ENCODE data around the gene NRAS.
"Not testable (repeated sequence)": the region's sequence is repeated elsewhere in the genome, so short reads cannot be mapped to it uniquely, and the experiment has no call there.

The NRAS gene

GRCh38 chr1:114716304-114717170 lies at the start of gene NRAS:
Gene NRAS (minus strand): TSS chr1:114716771. CDS start chr1:114716160, 611 bp downstream.
- Histone ChIP-seq H3K4me3 (ENCODE audit: low read length) (peak within 1 kb of the TSS; percentile 89), H3K36me3 (ENCODE audit: control insufficient read depth, low read depth, low read length) (peaks cover 64% of the 10 kb centered on the region), H3K27me3 (ENCODE audit: control insufficient read depth, insufficient read depth, low read length) (no peaks in the 10 kb centered on the region), H3K27ac (ENCODE audit: low read length) (peak within 1 kb of the TSS; percentile 81), H3K4me1 (ENCODE audit: control insufficient read depth, low read depth, low read length) (peaks cover 3% of the 10 kb centered on the region), H3K9me3 (ENCODE audit: control insufficient read depth, low read depth, low read length) (no peaks in the 10 kb centered on the region), H3K9ac (ENCODE audit: low read length) (peak within 1 kb of the TSS; percentile 91)

- Histone ChIP-seq H3K4me1 (ENCODE audit: control insufficient read depth, low read depth, low read length) (no peaks in the 10 kb centered on the region), H3K9me3 (ENCODE audit: control insufficient read depth, low read depth, low read length) (no peaks in the 10 kb centered on the region), H3K27ac (ENCODE audit: low read length) (no peak overlapping the region), H3K4me3 (ENCODE audit: low read length) (no peak overlapping the region), H3K9ac (ENCODE audit: low read length) (no peak overlapping the region), H3K36me3 (ENCODE audit: control insufficient read depth, low read depth, low read length) (no peaks in the 10 kb centered on the region), H3K27me3 (ENCODE audit: control insufficient read depth, insufficient read depth, low read length) (no peaks in the 10 kb centered on the region)
These were observed 48.1 kb upstream of the NRAS start for GRCh38 chr1:114764689-114765088.

DNA sequence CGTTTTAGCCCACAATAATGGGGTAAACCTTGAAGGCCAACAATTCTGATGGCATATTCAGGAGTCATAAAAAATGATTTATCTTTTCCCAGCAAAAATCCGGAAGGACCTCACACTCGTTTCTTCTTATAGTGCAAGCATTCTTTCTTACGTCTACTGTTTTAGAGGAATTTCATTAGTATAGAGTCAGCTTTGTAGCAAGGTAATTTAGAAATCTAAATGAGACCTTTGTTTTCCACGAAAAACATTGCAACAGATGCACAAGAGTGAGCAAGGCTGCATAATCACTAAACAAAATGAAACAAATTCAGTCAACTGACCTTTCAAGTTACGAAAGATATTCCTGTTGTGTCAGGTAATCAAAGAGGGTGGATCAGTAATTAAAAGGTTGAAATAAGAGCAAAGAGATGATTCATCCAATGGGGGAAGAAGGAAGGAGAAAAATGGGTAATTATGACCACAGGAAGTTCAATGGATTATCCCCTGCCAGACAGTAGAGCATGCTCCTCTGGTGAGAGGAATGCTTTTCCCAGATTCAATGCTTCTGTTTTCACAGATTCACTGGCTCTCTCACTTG lies 41.8 kb upstream of the NRAS start:
- Histone ChIP-seq H3K4me1 (ENCODE audit: control insufficient read depth, low read depth, low read length) (peaks cover 28% of the 10 kb centered on the region), H3K4me3 (ENCODE audit: low read length) (peak overlapping the region; percentile 100), H3K27ac (ENCODE audit: low read length) (peak overlapping the region; percentile 44), H3K9me3 (ENCODE audit: control insufficient read depth, low read depth, low read length) (no peaks in the 10 kb centered on the region), H3K36me3 (ENCODE audit: control insufficient read depth, low read depth, low read length) (peaks cover 19% of the 10 kb centered on the region), H3K27me3 (ENCODE audit: control insufficient read depth, insufficient read depth, low read length) (no peaks in the 10 kb centered on the region), H3K9ac (ENCODE audit: low read length) (peak overlapping the region; percentile 100)

DNA sequence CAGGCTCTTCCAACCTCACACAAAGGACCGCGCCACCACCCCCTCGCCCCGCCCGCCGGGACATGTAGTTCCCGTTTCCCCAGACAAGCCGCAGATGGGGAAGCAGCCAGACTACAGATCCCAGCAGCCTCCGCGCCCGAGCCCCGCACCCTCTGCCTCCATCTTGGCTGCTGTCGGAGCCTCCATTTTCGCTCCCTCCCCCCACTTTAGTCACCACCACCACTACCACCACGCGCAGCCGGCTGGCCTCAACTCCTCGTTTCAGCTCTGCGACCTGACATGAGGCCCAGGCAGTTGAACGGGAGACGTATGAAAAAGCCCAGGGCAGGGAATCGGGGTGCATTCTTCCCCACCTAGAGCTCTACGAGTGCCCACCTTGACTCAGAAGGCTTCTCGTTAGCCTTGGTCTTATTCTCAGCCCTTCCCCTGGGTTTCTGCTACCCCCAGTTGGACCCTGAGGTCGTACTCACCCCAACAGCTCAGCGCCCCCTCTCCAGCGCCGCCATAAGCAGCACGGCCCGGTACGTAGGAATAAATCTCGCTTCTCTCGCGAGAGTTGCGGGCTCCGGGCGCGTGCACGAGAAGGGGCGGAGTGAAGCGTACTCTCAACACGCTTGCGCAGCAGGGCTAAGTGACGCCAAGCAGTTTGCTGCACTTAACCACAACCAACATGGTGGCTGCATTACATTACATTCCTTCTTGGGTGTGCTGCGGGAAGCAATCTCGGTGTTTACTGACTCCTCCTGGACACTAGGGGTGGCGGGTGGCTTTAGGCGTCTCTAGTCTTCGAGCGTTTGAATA lies 41.1 kb upstream of the NRAS start, which contains the start of gene CSDE1:
Gene CSDE1, minus strand, starts transcription at position 530 of the 801 bp plus-strand sequence. CDS start 18,094 bp downstream, outside the sequence.
- H3K27me3 ChIP-seq (ENCODE audit: control insufficient read depth, insufficient read depth, low read length): no peaks in the 10 kb centered on the region
- peaks cover 19% of the 10 kb centered on the region for H3K36me3 ChIP-seq (ENCODE audit: control insufficient read depth, low read depth, low read length)
- H3K27ac ChIP-seq (ENCODE audit: low read length): peak within 1 kb of the TSS; percentile 100
- no peaks in the 10 kb centered on the region for H3K9me3 ChIP-seq (ENCODE audit: control insufficient read depth, low read depth, low read length)
- H3K4me1 ChIP-seq (ENCODE audit: control insufficient read depth, low read depth, low read length): peaks cover 31% of the 10 kb centered on the region
- peak within 1 kb of the TSS; percentile 100 for H3K4me3 ChIP-seq (ENCODE audit: low read length)
- H3K9ac ChIP-seq (ENCODE audit: low read length): peak within 1 kb of the TSS; percentile 100

DNA sequence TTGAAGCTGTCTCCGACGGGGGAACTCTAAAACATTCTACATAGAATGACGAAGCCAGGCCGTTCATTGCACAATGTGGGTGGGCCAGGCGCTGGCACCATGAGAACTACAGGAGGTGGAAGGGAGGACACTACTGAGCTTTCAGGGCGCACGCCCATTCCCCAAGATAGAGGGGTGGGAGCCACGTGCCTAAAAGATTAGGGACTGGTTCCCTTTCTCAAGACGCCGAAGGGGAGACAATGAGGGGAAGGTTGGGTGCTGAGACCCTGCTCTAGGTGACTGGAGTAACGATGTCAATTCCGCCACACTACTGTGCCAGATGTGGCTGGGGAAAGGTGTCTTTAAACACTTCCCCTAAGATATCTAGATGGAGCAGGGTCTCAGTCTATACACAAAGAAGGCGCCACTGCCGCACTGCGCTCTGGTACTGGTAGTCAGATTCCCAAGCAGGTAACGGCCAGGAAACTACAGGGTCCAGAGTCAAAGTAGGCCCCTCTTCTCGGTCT lies 40.4 kb upstream of the NRAS start:
- H3K27me3 ChIP-seq (ENCODE audit: control insufficient read depth, insufficient read depth, low read length): no peaks in the 10 kb centered on the region
- H3K36me3 ChIP-seq (ENCODE audit: control insufficient read depth, low read depth, low read length): peaks cover 19% of the 10 kb centered on the region
- peak overlapping the region; percentile 100 for H3K27ac ChIP-seq (ENCODE audit: low read length)
- peak overlapping the region; percentile 100 for H3K9ac ChIP-seq (ENCODE audit: low read length)
- H3K4me3 ChIP-seq (ENCODE audit: low read length): peak overlapping the region; percentile 100
- H3K4me1 ChIP-seq (ENCODE audit: control insufficient read depth, low read depth, low read length): peaks cover 31% of the 10 kb centered on the region
- no peaks in the 10 kb centered on the region for H3K9me3 ChIP-seq (ENCODE audit: control insufficient read depth, low read depth, low read length)

- peak overlapping the region; percentile 100 for H3K27ac ChIP-seq (ENCODE audit: low read length)
- H3K9me3 ChIP-seq (ENCODE audit: control insufficient read depth, low read depth, low read length): no peaks in the 10 kb centered on the region
- no peaks in the 10 kb centered on the region for H3K27me3 ChIP-seq (ENCODE audit: control insufficient read depth, insufficient read depth, low read length)
- H3K4me3 ChIP-seq (ENCODE audit: low read length): peak overlapping the region; percentile 100
- peak overlapping the region; percentile 100 for H3K9ac ChIP-seq (ENCODE audit: low read length)
- H3K36me3 ChIP-seq (ENCODE audit: control insufficient read depth, low read depth, low read length): peaks cover 19% of the 10 kb centered on the region
- H3K4me1 ChIP-seq (ENCODE audit: control insufficient read depth, low read depth, low read length): peaks cover 31% of the 10 kb centered on the region
These were observed 39.7 kb upstream of the NRAS start for GRCh38 chr1:114756009-114756892.

GRCh38 chr1:114755006-114755931 lies 38.7 kb upstream of the NRAS start:
- Histone ChIP-seq H3K36me3 (ENCODE audit: control insufficient read depth, low read depth, low read length) (peaks cover 26% of the 10 kb centered on the region), H3K4me3 (ENCODE audit: low read length) (peak overlapping the region; percentile 100), H3K9me3 (ENCODE audit: control insufficient read depth, low read depth, low read length) (no peaks in the 10 kb centered on the region), H3K27ac (ENCODE audit: low read length) (no peak overlapping the region), H3K4me1 (ENCODE audit: control insufficient read depth, low read depth, low read length) (peaks cover 31% of the 10 kb centered on the region), H3K27me3 (ENCODE audit: control insufficient read depth, insufficient read depth, low read length) (no peaks in the 10 kb centered on the region), H3K9ac (ENCODE audit: low read length) (peak overlapping the region; percentile 100)

- H3K9ac ChIP-seq (ENCODE audit: low read length); H3K9me3 ChIP-seq (ENCODE audit: control insufficient read depth, low read depth, low read length); H3K27ac ChIP-seq (ENCODE audit: low read length); H3K27me3 ChIP-seq (ENCODE audit: control insufficient read depth, insufficient read depth, low read length); H3K4me3 ChIP-seq (ENCODE audit: low read length): not testable (repeated sequence)
- Histone ChIP-seq H3K36me3 (ENCODE audit: control insufficient read depth, low read depth, low read length) (peaks cover 42% of the 10 kb centered on the region), H3K4me1 (ENCODE audit: control insufficient read depth, low read depth, low read length) (peaks cover 31% of the 10 kb centered on the region)
These were observed 37.1 kb upstream of the NRAS start for GRCh38 chr1:114753702-114754101.

GRCh38 chr1:114753143-114753542 lies 36.6 kb upstream of the NRAS start:
- Histone ChIP-seq H3K4me3 (ENCODE audit: low read length) (no peak overlapping the region), H3K9ac (ENCODE audit: low read length) (no peak overlapping the region), H3K36me3 (ENCODE audit: control insufficient read depth, low read depth, low read length) (peaks cover 47% of the 10 kb centered on the region)

GRCh38 chr1:114750780-114751179 lies 34.2 kb upstream of the NRAS start:
- no peak overlapping the region for H3K27ac ChIP-seq (ENCODE audit: low read length)
- H3K9ac ChIP-seq (ENCODE audit: low read length): no peak overlapping the region
- peaks cover 62% of the 10 kb centered on the region for H3K36me3 ChIP-seq (ENCODE audit: control insufficient read depth, low read depth, low read length)
- no peaks in the 10 kb centered on the region for H3K27me3 ChIP-seq (ENCODE audit: control insufficient read depth, insufficient read depth, low read length)
- no peak overlapping the region for H3K4me3 ChIP-seq (ENCODE audit: low read length)
- no peaks in the 10 kb centered on the region for H3K9me3 ChIP-seq (ENCODE audit: control insufficient read depth, low read depth, low read length)
- peaks cover 20% of the 10 kb centered on the region for H3K4me1 ChIP-seq (ENCODE audit: control insufficient read depth, low read depth, low read length)

More at GRCh38 chr1:114753143-114753542, 36.6 kb upstream of the NRAS start:
- H3K27ac ChIP-seq (ENCODE audit: low read length): no peak overlapping the region
- H3K4me1 ChIP-seq (ENCODE audit: control insufficient read depth, low read depth, low read length): peaks cover 26% of the 10 kb centered on the region
- H3K27me3 ChIP-seq (ENCODE audit: control insufficient read depth, insufficient read depth, low read length): no peaks in the 10 kb centered on the region
- H3K9me3 ChIP-seq (ENCODE audit: control insufficient read depth, low read depth, low read length): no peaks in the 10 kb centered on the region

Measured in iPS-18a (cell line).